ENCODE measurements around the gene TMEM258.

GRCh38 chr11:61771195-61771894, 21.1 kb downstream of the TMEM258 start:
- no peak for TF ChIP-seq CTCF (conservative IDR thresholded peaks at IDR 0.05; ENCODE audit: low read depth, low read length)
- TF ChIP-seq EZH2phosphoT487 (IDR thresholded peaks at IDR 0.05; ENCODE audit: borderline replicate concordance, low read length), result no peak
